GM19043 (cell line): ENCODE measurements around the gene TMEM132D.

ENCODE experiments used
- ATAC-seq: cut with Tn5 transposase; IDR thresholded peaks from one replicate; pipeline ENCODE4 v1.9.1; 2021; ENCODE audit warnings: low read depth; ENCODE audit not compliant: unreplicated experiment

The TMEM132D gene

DNA sequence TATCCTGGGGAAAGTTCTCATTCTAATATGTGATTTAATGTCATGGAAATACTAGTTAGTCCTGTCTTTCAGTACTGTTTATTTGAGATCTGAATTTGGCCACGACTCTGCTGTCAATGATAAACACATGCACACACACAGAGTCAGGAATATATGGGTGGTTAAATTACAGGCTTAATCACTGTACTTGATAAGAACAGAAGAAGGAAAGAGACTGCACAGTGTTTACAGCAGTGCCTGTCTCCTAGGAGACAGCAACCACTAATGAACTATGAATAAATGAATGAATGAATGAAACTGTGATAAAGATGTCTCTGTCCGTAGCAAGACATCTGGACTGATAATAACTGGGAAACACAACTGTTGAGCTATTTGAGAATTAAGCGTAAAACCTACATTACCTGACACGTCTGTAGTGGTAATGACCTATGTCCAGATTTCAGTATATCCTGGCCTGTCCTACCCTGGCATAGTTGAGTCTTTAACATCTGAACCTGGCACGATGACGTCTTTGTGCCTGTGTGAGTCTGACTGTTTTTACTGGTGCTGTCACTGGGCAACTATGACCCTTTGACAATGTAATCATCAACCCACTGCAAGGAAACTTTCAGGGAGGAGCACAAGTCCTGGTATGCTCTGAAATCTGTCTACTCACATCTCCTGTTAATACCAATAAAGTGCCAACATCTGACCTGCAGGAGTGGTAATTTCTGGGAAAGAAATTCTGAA lies 524.6 kb downstream of the TMEM132D start:
- no peak for ATAC-seq

DNA sequence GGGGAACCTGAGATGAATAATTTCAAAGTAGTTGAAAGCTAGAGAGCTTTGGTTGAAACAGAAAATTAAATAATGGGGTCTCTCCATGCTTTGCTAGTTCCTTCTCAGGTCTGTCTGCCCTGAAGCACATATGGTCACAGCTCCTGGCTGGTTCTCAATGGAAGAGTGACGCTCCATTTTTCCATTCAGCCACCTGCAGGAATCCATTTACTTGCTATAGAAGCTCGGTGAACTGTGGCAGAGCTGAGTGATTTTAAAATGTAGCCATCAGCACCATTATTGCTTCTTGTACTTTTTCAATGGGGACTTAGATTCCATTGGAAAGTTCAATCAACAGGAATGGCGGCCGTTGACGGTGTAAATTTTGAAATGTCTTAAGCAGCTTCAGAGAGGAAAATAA lies 525.3 kb downstream of the TMEM132D start:
- ATAC-seq = no peak

GRCh38 chr12:129373746-129374145 lies 530.1 kb downstream of the TMEM132D start:
- ATAC-seq = no peak

DNA sequence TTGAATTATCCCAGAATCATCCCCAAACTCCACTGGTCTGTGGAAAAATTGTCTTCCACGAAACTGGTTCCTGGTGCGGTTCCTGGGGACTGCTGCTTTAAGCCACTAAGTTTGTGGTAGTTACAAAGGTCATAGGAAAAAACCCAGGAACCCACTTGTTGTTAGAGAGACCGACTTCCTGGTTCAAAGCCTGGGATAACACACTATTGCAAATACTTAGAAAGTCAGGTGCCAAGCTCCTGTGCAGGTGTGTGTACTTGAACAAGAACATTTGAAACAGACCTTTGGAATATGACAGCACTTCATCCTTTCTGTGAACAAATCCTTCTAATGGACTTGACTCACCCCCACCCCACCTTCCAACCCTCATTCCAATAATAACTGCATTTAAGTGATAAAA lies 530.9 kb downstream of the TMEM132D start:
- no peak for ATAC-seq

GRCh38 chr12:129372348-129372747 lies 531.5 kb downstream of the TMEM132D start:
- no peak for ATAC-seq

DNA sequence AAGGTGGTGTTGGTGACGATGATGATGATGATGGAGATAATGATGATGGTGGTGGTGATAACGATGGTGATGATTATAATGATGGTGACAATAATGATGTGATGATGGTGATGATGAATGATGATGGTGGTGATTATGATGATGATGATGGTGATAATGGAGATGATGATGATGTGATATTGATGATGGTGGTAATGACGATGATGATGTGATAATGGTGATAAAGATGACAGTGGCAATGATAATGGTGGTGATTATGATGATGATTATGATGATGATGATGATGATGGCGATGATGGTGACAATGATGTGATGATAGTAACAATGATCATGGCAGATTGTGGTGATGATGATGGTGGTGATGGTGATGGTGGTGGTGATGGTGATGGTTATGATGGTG lies 532.6 kb downstream of the TMEM132D start:
- ATAC-seq = no peak

- no peak for ATAC-seq
Observed at GRCh38 chr12:129366656-129367055, 537.2 kb downstream of the TMEM132D start.

DNA sequence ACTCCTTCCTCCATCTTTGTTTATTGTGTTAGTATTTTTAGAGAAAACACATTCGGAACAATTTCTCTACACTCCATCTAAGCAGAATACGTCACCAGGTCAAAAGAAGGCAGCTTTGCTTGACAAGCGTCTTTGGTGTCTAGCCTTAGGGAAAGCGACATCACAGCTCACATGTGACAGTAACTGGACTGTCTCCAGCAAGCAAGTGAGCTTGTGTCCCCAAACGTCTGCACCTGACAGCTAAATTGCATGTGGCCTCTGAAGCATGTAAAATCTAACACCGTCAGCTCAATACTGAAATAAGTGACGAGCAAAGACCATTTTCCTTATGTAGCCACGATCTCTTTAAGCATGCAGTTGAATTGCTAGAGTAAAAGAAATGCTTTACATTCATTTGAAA lies 540.8 kb downstream of the TMEM132D start:
- no peak for ATAC-seq

- ATAC-seq = no peak
Observed at GRCh38 chr12:129357233-129357632, 546.6 kb downstream of the TMEM132D start.

GRCh38 chr12:129351481-129351880 lies 552.3 kb downstream of the TMEM132D start:
- ATAC-seq = no peak

GRCh38 chr12:129339336-129339735 lies 564.5 kb downstream of the TMEM132D start:
- ATAC-seq = no peak

- no peak for ATAC-seq
Observed at GRCh38 chr12:129337413-129337812, 566.4 kb downstream of the TMEM132D start.

GRCh38 chr12:129335773-129336172 lies 568.1 kb downstream of the TMEM132D start:
- ATAC-seq = no peak

GRCh38 chr12:129332286-129332685 lies 571.5 kb downstream of the TMEM132D start:
- no peak for ATAC-seq

GRCh38 chr12:129331356-129332085 lies 572.3 kb downstream of the TMEM132D start:
- no peak for ATAC-seq

DNA sequence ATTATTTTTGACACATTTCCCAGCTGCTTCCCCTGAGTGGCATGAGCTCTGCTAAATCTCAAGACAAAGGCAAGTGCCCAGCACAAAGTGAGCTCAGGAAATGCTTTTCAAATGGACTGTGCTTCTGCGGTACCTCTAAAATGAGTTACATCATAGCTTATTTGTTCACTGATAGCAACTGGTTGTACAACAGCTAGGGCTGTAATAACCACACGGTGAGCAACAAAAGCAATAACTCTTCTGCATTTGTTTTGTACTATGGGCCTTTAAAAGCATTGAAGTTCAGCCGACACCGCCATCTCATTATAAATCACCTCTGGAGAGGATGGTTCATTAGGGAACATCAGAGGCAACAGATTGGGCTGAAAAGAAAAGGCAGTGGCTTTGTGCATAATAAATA lies 575.6 kb downstream of the TMEM132D start:
- no peak for ATAC-seq

- ATAC-seq = no peak
Observed at GRCh38 chr12:129325566-129325965, 578.3 kb downstream of the TMEM132D start.

DNA sequence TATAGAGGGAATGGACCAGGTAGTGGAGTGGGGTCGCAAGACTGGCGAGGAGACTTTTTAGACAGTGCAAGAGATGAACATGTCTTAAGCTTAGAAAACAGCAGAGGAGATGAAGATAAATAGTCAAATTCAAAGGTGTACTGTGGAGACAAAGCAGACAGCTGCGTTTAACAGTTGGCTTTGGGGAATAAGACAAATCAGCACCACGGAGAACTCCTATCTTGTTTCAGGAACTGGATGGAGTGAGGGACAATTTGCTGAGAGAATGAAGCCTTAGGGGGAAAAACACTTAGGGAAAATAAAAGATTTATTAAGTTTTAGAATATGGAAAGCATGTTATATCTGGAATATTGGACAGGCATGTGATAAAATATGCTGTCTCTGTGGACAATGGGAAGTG lies 591.8 kb downstream of the TMEM132D start:
- ATAC-seq = no peak

- no peak for ATAC-seq
Observed at GRCh38 chr12:129310346-129310745, 593.5 kb downstream of the TMEM132D start.

GRCh38 chr12:129305851-129306250 lies 598.0 kb downstream of the TMEM132D start:
- no peak for ATAC-seq

- no peak for ATAC-seq
Observed at GRCh38 chr12:129304529-129304928, 599.3 kb downstream of the TMEM132D start.

DNA sequence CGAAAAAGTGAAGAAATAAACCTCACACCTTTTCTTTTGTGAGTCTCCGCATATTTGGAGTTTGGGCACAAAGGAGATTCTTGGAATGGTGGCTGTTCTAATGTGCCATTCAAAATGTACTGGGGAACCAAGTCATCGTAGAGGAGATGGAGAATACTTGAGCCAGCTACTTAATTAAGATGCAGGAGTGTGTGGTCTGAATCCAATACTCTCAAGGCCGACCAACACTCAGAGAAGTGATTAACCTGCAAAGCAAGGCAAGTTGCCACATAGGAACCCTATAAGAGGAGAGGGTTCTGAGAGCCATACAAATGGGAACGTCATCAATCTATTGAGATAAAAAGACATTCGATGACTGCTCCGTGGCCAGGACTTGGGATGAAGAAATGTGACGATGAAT lies 603.8 kb downstream of the TMEM132D start:
- ATAC-seq = no peak
